Activated CD4-positive, alpha-beta T cell treated with anti-CD3 and anti-CD28 coated beads for 24 hours (primary cell): ENCODE data around the gene BTBD17.
"Not testable (repeated sequence)": the region's sequence is repeated elsewhere in the genome, so short reads cannot be mapped to it uniquely, and the experiment has no call there.

Experiments used
- DNase-seq, 2 donors: peaks; one replicate each; pipeline ENCODE4 v3.0.0-alpha.2; 2020; ENCODE audit warnings: low read depth in 2 of 2

The BTBD17 gene, protein sequence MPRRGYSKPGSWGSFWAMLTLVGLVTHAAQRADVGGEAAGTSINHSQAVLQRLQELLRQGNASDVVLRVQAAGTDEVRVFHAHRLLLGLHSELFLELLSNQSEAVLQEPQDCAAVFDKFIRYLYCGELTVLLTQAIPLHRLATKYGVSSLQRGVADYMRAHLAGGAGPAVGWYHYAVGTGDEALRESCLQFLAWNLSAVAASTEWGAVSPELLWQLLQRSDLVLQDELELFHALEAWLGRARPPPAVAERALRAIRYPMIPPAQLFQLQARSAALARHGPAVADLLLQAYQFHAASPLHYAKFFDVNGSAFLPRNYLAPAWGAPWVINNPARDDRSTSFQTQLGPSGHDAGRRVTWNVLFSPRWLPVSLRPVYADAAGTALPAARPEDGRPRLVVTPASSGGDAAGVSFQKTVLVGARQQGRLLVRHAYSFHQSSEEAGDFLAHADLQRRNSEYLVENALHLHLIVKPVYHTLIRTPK

DNA sequence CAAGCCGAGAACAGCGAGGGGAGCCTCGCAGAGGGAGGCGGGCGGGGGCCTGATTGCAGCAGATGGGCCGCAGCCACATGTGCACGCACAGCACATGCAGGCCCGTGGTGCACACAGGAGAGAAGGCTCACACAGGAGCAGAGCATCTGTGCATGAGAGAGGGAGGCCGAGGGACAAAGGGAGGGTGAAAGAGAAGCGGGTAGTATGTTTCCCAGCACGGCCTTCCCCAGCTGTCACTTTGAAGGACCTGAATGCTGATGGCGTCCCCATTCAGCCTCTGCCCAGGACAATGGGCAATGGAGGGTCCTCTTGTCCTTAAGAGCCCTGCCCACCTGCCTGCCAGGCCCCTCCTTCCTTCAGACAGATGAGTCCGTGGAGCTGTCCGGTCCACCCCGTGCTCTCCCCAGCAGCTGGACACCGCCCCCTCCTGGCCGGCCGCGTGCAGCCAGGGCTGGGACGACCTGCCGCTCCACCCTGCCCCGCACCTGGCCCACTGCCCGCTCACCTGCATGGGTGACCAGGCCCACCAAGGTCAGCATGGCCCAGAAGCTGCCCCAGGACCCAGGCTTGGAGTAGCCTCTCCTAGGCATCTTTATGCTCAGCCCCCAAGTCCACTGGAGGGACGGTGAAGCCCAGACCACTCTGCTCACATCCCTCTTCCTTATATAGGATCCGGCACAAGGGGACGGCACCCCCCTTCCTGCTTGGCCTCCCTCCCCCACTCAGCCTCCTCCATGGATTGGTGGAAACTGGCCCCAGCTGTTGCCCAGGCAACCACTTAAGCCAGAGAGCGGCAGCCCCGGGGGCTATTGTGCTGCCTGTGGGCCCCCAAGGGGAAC, at the start of gene BTBD17:
BTBD17 (minus strand) TSS at position 639 of the 839 bp plus-strand sequence; CDS start at position 590, 49 bp downstream.
- DNase-seq, result no peak

DNA sequence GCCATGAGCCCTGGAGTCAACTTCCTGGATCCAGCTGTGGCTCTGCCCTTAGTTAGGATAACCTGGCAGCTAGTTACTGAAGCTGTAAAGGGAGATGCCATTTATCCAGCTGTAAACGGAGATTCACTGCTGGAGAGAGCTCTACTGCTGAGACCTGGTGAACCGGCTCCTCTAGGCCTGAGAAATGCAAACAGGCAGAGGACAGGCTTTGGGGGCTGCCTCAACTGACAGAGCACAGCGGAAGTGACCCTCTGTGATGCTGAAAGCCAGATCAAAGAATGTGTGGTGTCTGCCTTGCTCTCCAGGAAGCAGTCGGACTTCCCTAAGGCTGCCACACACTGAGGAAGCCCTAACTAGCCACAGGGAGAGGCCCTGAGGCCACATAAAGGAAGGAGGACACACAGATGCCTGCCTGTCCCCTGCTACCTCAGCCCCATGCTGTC, 48.4 kb upstream of the BTBD17 start:
- no peak for DNase-seq

- DNase-seq, result no peak
These were observed 47.1 kb upstream of the BTBD17 start for GRCh38 chr17:74408815-74409214.

DNA sequence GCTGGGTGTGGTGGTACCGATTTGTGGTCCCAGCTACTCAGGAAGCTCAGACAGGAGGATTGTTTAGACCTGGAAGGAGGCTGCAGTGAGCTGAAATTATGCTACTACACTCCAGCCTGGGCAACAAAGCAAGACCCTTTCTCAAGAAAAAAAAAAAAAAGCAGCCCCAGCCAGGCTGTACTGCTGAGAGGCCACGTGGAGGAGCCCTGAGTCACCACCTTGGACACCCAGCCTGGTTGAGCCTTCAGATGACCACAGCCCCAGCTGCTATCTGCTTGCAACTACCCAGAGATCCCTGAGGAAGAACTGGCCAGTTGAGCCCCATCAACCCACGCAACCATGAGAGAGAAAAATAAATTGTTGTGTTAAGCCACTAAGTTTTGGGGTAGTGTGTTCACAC, 46.6 kb upstream of the BTBD17 start:
- DNase-seq, result no peak

GRCh38 chr17:74407384-74407783, 45.7 kb upstream of the BTBD17 start:
- no peak for DNase-seq

DNA sequence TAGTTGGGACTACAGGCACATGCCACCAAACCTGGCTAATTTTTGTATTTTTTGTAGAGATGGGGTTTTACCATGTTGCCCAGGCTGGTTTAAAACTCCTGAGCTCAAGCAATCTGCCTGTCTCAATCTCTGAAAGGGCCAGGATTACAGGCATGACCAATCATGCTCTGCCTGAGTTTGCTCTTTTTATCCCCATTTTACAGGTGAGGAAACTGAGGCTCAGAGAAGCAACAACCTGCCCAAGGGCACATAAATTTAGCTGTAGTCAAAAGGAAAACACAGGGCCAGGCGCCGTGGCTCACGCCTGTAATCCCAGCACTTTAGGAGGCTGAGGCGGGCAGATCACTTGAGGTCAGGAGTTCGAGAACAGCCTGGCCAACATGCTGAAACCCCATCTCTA, 43.6 kb upstream of the BTBD17 start:
- not testable (repeated sequence) for DNase-seq

GRCh38 chr17:74404789-74405188, 43.1 kb upstream of the BTBD17 start:
- no peak for DNase-seq

DNA sequence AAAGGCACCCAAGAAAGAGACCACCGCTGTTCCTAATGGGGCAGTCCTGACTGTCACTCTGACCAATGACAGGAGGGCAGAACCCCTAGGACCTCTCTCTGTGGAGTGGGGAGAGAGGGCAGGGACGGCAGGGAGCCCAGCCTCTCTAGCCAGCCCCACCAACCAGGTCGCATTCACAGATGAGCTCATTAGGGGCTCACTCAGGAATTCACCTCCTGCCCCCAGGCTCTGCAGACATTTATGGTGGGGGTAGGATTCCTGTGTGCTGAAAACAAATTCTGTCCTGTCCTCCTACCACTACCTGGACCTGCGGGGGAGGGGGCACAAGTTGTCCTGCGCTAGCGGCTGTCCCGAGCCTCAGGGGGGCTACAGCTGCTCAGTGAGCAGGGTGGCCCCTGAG, 42.5 kb upstream of the BTBD17 start:
- DNase-seq, result no peak

DNA sequence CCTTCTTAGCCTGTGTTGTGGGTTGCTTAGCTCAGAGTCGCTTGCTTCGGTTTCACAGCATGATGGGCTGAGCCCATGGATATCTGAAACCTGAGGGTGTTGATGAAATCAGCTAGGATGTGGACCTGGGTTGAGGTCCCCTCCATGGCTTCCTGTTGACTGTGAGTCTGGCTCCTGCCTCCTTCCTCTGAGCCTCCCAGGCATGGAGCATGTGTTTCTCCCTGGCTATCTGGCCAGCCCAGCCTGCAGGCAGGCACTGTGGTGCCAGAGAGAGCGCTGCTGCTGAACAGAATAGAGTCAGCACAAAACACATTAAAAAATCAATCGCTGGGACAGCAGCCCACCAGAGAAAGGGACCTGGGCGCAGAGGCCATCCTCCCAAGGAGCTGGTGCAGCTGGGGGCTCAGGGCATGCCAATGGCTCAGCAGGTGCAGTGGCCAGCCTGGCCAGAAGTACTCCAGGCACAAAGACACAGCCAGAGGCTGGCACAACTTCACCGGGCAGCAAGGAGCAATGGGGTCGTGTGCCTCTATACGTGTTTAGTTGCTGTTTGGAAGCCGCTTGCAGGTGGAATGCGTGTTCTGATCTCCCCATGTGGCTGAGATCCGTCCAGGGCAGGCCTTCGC, 42.0 kb upstream of the BTBD17 start:
- no peak for DNase-seq

GRCh38 chr17:74402048-74402447, 40.4 kb upstream of the BTBD17 start:
- no peak for DNase-seq

DNA sequence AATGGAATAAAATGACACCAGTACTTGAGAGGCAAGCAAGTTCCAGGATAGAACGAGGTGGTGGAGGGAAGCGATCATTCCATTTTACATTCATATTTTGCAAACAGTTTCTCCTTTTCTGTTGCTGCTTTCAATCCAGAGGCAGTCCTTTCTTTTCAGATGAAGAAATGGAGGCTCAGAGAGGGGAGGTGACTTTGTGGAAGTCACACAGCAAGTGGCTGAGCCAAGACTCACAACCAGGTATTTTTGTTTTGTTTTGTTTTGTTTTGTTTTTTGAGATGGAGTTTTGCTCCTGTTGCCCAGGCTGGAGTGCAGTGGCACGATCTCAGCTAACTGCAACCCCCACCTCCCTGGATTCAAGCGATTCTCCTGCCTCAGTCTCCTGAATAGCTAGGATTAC, 34.9 kb upstream of the BTBD17 start:
- DNase-seq, result no peak

GRCh38 chr17:74394977-74395376, 33.3 kb upstream of the BTBD17 start:
- no peak for DNase-seq

DNA sequence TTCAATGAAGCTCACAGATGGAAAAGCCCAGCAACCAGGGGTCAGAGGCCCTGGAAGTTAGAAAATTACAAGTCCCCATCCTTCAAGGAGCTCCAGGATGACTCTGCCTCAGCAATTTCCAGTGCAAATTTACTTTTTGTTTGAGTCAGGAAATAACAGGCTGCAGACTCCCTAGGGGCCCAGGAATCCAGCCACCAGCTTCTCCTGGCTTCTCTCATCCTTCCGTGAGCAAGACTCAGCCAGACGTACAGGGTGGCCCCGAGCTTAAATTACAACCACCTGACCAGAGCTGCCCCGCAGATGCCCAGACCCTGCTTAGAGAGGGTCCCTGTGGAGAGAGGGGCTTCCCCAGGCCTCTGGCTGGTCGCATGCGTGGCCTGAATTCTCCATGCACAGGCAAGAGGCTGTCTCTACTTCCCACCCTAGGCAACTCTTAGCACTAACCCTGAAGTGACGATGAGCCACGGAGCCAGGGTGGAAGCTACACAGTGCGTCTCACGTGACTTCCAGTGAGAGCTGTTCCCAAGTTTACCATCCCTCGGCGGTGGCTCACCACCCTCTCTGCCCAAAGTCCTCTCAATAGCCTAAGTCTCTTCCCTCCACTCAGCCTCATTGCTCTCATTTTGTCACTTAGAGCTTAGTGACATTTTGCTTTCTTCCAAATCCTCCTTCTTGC, 32.7 kb upstream of the BTBD17 start:
- no peak for DNase-seq

DNA sequence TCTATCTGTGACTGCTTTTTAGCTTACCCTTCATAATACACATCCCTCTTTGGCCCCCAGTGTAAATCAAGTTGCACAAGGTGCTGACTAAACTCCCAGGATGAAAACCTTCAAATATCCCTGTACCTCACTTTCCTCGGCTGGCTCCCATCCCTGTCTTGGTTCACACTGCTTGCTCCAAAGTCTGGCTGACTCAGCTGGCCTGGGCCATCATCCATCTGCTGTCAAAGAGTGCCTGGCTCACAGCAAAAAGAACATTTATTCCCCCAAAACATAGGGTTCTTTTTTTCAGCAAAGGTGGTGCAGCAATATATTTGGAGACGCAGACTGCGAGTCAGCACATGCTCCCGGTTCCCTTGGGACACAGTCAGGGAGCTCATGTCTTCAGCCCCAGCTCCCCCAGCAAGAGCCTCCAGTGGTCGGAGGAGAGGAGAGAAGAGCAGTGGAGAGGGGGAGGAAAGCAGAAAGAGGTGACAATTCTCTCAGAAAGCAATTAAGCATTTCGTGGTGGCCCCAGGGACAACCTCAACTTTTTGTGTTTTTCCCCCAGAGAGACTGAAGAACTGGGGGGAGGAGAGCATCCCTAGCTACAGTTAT, 31.8 kb upstream of the BTBD17 start:
- DNase-seq, result no peak

DNA sequence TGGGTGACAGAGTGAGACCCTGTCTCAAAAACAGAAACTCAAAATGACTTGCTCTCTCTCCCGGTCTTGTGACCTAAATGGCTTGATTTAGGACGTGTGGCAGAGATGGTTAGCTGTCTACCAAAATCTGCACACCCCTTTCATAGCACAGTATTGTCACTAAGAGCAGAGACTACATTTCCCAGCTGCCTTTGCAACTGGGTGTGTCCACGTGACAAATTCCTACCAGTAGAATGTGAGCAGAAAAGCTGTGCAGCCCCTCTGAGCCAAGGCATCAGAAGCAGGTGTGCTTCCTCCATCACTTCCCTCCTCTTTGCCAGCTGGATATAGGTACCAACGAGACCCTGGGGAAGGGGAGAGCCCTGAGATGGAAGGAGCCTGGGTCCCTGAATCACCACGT, 31.2 kb upstream of the BTBD17 start:
- DNase-seq, result no peak

GRCh38 chr17:74391771-74392170, 30.1 kb upstream of the BTBD17 start:
- DNase-seq, result no peak

GRCh38 chr17:74390680-74391653, 29.3 kb upstream of the BTBD17 start:
- no peak for DNase-seq

DNA sequence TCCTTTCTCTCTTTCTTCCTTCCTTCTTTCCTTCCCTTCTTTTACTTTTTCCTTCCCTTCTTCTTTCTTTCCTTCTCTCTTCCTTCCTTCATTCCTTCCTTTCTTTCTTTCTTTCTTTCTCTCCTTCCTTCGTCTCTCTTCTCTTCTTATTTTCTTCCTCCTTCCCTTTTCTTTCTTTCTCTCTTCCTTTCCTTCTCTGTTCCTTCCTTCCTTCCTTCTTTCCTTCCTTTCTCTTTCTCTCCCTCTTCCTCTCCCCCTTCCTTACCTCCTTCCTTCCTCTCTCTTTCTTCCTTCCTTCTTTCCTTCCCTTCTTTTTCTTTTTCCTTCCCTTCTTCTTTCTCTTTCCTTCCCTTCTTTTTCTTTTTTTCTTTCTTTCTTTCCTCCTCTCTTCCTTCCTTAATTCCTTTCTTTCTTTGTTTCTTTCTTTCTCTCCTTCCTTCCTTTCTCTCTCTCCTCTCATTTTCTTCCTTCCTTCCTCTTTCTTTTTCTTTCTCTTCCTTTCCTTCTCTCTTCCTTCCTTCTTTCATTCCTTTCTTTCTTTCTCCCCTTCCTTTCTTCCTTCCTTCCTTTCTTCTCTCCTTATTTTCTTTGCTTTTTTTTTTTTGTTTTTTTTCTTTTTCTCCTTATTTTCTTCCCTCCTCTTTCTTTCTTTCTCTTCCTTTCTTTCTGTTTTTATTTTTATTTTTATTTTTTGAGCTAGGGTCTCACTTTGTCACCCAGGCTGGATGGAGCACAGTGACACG, 28.4 kb upstream of the BTBD17 start:
- no peak for DNase-seq

DNA sequence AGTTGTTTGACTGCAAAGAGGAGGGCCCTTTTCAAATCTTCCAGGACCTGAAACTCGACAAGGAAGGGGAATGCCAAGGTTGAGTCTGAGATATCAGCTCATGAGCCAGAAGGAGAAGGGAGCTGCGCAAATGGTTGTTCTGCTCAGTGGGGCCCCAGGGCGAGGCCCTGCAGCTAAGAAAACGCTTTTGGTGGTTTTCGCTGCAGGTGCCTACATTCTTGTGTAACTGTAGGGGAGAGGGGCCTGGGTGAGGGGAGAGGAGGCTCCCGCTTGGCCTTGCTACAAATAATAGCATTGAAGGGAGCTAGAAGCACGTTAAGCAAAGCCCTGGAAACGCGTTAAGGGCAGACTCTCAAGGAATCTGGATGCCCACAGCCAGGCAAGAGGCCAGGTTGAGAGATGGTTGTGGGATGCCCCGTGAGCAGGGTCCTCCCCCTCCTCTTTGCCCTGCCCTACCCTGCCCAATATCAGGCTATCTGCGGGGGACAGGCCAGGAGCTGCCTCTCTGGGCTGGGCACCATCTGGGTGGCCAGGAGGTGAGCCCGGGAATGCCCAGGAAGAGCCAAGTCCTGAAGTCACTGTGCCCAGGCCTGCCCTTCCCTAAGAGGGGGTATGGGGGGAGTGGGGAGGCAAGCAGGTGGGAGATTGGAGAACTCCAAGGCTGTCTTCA, 27.6 kb upstream of the BTBD17 start:
- no peak for DNase-seq
